Loucy (cell line): ENCODE results near the gene DAPL1.

Source experiments
- CTCF ChIP-seq: fragments of 200-600 bp; sonication (generic); conservative IDR thresholded peaks from 2 replicates; pipeline ENCODE4 v1.5.1; 2014; ENCODE audit warnings: mild to moderate bottlenecking, antibody characterized with exemption, low read length
- EZH2phosphoT487 ChIP-seq: fragments of 200-600 bp; IDR thresholded peaks from 2 replicates; pipeline ENCODE4 v1.6.1; 2018; ENCODE audit warnings: antibody characterized with exemption, mild to moderate bottlenecking, moderate library complexity, borderline replicate concordance

- TF ChIP-seq CTCF (no peak), EZH2phosphoT487 (no peak)
Observed at GRCh38 chr2:158762336-158762735, 32.8 kb upstream of the DAPL1 start.
